Pericardium fibroblast (primary cell): ENCODE measurements around the gene ELAPOR2. TPM values are rescaled to one million over a fixed set of nuclear protein-coding genes. Genes with fewer than 3 reads are reported as not detected.

Source experiments
- total RNA-seq: library from RNA; depleted of rRNA; stranded (reverse); fragments of >200 nt; gene quantifications from 2 replicates; pipeline ENCODE4 v1.2.3, GENCODE V29; 2015

ELAPOR2 gene, protein sequence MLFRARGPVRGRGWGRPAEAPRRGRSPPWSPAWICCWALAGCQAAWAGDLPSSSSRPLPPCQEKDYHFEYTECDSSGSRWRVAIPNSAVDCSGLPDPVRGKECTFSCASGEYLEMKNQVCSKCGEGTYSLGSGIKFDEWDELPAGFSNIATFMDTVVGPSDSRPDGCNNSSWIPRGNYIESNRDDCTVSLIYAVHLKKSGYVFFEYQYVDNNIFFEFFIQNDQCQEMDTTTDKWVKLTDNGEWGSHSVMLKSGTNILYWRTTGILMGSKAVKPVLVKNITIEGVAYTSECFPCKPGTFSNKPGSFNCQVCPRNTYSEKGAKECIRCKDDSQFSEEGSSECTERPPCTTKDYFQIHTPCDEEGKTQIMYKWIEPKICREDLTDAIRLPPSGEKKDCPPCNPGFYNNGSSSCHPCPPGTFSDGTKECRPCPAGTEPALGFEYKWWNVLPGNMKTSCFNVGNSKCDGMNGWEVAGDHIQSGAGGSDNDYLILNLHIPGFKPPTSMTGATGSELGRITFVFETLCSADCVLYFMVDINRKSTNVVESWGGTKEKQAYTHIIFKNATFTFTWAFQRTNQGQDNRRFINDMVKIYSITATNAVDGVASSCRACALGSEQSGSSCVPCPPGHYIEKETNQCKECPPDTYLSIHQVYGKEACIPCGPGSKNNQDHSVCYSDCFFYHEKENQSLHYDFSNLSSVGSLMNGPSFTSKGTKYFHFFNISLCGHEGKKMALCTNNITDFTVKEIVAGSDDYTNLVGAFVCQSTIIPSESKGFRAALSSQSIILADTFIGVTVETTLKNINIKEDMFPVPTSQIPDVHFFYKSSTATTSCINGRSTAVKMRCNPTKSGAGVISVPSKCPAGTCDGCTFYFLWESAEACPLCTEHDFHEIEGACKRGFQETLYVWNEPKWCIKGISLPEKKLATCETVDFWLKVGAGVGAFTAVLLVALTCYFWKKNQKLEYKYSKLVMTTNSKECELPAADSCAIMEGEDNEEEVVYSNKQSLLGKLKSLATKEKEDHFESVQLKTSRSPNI
- total RNA-seq, result 3.0 and 11.8 TPM in 2 replicates

DNA sequence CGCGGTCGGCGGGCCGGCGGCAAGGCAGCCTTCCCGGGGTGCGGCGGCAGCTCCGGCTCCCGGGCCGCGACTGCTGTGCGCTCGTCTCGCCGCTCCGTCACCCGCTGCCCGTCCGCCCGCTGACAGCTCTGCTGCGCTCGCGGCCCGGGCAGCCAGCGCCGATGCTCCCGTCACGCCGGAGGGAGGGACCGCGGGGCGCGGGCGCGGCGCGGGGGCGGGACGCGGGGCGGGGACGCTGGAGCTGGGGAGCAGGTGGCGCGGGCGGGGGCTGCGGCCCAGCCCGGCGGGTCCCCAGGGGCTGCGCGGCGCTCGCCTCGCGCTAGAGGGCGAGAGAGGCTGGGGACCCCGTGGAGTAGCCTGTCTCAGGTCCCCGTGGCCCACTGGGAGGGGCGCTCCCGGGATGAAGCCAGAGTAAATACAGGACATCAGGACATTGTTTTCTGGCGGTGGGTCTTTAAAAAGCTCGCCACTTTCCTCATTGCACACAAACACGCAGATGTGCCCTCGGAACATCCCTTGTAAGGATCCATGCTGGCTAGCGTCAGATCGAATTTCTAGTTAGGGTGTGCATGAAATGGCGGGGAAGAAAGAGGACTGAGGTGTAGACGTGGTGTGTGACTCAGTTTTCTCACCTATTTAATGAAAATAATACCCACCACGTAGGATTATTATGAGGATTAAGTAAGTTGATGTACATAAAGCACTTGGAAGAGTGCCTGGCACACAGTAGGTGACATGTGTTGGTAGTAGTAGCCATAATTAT lies at the start of gene ELAPOR2:
Gene ELAPOR2 (minus strand): TSS at position 130 of the 763 bp plus-strand sequence. CDS start 141 bp downstream, outside the sequence.

Other genes with a start within 250 kb of the ELAPOR2 start
- 16.3 and 17.6 TPM in 2 replicates for gene DMTF1, start 92.8 kb upstream of the ELAPOR2 start, total RNA-seq
- gene TMEM243, start 160.1 kb upstream of the ELAPOR2 start, total RNA-seq, result 46.4 and 52.0 TPM in 2 replicates